ENCODE data around the gene PWWP2A.

- no peak for TF ChIP-seq EZH2phosphoT487 (IDR thresholded peaks at IDR 0.05; ENCODE audit: low read depth)
- TF ChIP-seq, protein P1, sequence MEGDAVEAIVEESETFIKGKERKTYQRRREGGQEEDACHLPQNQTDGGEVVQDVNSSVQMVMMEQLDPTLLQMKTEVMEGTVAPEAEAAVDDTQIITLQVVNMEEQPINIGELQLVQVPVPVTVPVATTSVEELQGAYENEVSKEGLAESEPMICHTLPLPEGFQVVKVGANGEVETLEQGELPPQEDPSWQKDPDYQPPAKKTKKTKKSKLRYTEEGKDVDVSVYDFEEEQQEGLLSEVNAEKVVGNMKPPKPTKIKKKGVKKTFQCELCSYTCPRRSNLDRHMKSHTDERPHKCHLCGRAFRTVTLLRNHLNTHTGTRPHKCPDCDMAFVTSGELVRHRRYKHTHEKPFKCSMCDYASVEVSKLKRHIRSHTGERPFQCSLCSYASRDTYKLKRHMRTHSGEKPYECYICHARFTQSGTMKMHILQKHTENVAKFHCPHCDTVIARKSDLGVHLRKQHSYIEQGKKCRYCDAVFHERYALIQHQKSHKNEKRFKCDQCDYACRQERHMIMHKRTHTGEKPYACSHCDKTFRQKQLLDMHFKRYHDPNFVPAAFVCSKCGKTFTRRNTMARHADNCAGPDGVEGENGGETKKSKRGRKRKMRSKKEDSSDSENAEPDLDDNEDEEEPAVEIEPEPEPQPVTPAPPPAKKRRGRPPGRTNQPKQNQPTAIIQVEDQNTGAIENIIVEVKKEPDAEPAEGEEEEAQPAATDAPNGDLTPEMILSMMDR (IDR thresholded peaks at IDR 0.05; ENCODE audit: low read depth, low read length): no peak
These were observed 31.1 kb upstream of the PWWP2A start for GRCh38 chr5:160150381-160150780.
